Parietal lobe (tissue), 2 donors: ENCODE data around the gene FOXO3. TPM values are rescaled to one million over a fixed set of nuclear protein-coding genes. Genes with fewer than 3 reads are reported as not detected.

Source experiments
- small RNA-seq: library from RNA; depleted of rRNA; stranded (forward); fragments of <200 nt; gene quantifications from one replicate; pipeline ENCODE3, GENCODE V24; 2014; ENCODE audit warnings: low replicate concordance
- total RNA-seq: library from RNA; depleted of rRNA; stranded (reverse); fragments of >200 nt; gene quantifications from one replicate; pipeline ENCODE4 v1.2.3, GENCODE V29; 2014

Gene FOXO3
- total RNA-seq = 61.7 TPM

GRCh38 chr6:108560463-108561308 lies at the start of gene FOXO3:
Gene FOXO3, plus strand, starts transcription at chr6:108560917. Its CDS starts 292 bp downstream, at chr6:108561209.

Small RNAs within 50 kb of the gene (small RNA-seq; reads per million reads assigned to genes)
- not detected for gene AL391646.1
- gene SUMO2P8 = not detected
